HL-60/S4 (cell line): ENCODE data around the gene TMEM59.

Experiments
- in situ Hi-C: fragments of 300-500 bp; cut with MboI; formaldehyde crosslinking; loops from 2 replicates; pipeline ENCODE4 v1.14.3; 2022; ENCODE audit warnings: low sequenced_read_pairs

TMEM59 gene

GRCh38 chr1:53987880-53988279, 65.1 kb downstream of the TMEM59 start:
- in situ Hi-C loops: no loop called here

GRCh38 chr1:53986458-53986857, 66.5 kb downstream of the TMEM59 start:
- in situ Hi-C loops: no loop called here

GRCh38 chr1:53984726-53985125, 68.3 kb downstream of the TMEM59 start:
- in situ Hi-C loops: no loop called here

GRCh38 chr1:53982763-53983104, 70.3 kb downstream of the TMEM59 start:
- in situ Hi-C loops: no loop called here

- in situ Hi-C loops: no loop called here
Measured at GRCh38 chr1:53982034-53982762, 70.8 kb downstream of the TMEM59 start.

- in situ Hi-C loops: no loop called here
Measured at GRCh38 chr1:53981220-53981619, 71.8 kb downstream of the TMEM59 start.

- in situ Hi-C loops: no loop called here
Measured at GRCh38 chr1:53979712-53980450, 73.1 kb downstream of the TMEM59 start.
